CD4-positive, alpha-beta T cell (primary cell): ENCODE measurements around the gene PTPRN2. TPM values are rescaled to one million over a fixed set of nuclear protein-coding genes. Genes with fewer than 3 reads are reported as not detected.

Experiments used
- ATAC-seq: fragments of 200-7000 bp; cut with Tn5 transposase; one replicate; pipeline ENCODE4 v1.10.0; 2022; ENCODE audit warnings: mild to moderate bottlenecking; ENCODE audit not compliant: poor library complexity
- CTCF ChIA-PET: fragments of 350-600 bp; sonication (Branson Sonifier 250); formaldehyde crosslinking; loops from one replicate; lab custom pipeline; 2021; ENCODE audit warnings: antibody characterized with exemption, inconsistent platforms; lab: Charles Lee
- POLR2A ChIA-PET: fragments of 350-600 bp; sonication (Branson Sonifier 250); formaldehyde crosslinking; loops from one replicate; lab custom pipeline; 2021; ENCODE audit warnings: antibody characterized with exemption, inconsistent platforms; lab: Charles Lee
- DNase-seq, 14 experiments: peaks; one replicate each; pipeline ENCODE4 v3.0.0-alpha.2; 2013 to 2020; ENCODE audit warnings: mixed read lengths in 2 of 14
- H3K27ac ChIP-seq, 2 donors: one replicate each; pipeline versions ENCODE4 v1.5.1 to v1.7.0; 2013; ENCODE audit warnings: low read length in 2 of 2, low read depth in 1 of 2, mild to moderate bottlenecking in 1 of 2
- H3K27me3 ChIP-seq, 2 experiments: 1 replicate in 1 of 2; 2 replicates in 1 of 2; pipeline versions ENCODE4 v1.6.1 to v1.7.0; 2013; ENCODE audit warnings: low read length in 2 of 2, control low read depth in 1 of 2, mild to moderate bottlenecking in 1 of 2, moderate library complexity in 1 of 2; ENCODE audit not compliant: insufficient read depth in 2 of 2, control insufficient read depth in 1 of 2
- H3K36me3 ChIP-seq: one replicate; pipeline ENCODE4 v1.6.1; 2013; ENCODE audit warnings: low read length, control low read depth; ENCODE audit not compliant: insufficient read depth
- H3K4me1 ChIP-seq: one replicate; pipeline ENCODE4 v1.6.1; 2013; ENCODE audit warnings: low read length, control low read depth; ENCODE audit not compliant: insufficient read depth
- H3K4me3 ChIP-seq: one replicate; pipeline ENCODE4 v1.5.1; 2013; ENCODE audit warnings: mild to moderate bottlenecking, low read length, moderate library complexity
- H3K9me3 ChIP-seq, 2 experiments: 1 replicate in 1 of 2; 2 replicates in 1 of 2; pipeline versions ENCODE4 v1.6.1 to v1.7.0; 2013; ENCODE audit warnings: low read length in 2 of 2, mild to moderate bottlenecking in 2 of 2, control low read depth in 1 of 2, moderate library complexity in 1 of 2; ENCODE audit not compliant: control insufficient read depth in 1 of 2, insufficient read depth in 1 of 2
- H3K27ac Mint-ChIP-seq: one replicate; pipeline ENCODE4 v1.8.0; 2020; ENCODE audit warnings: mixed read lengths
- H3K27me3 Mint-ChIP-seq: one replicate; pipeline ENCODE4 v1.8.0; 2021; ENCODE audit warnings: mixed read lengths
- H3K36me3 Mint-ChIP-seq: one replicate; pipeline ENCODE4 v1.8.0; 2021; ENCODE audit warnings: low read depth, mixed read lengths
- H3K4me1 Mint-ChIP-seq: one replicate; pipeline ENCODE4 v1.8.0; 2021; ENCODE audit warnings: low read depth, mixed read lengths
- H3K4me3 Mint-ChIP-seq: one replicate; pipeline ENCODE4 v1.8.0; 2020; ENCODE audit warnings: mild to moderate bottlenecking, mixed read lengths
- H3K9me3 Mint-ChIP-seq: one replicate; pipeline ENCODE4 v1.8.0; 2020; ENCODE audit warnings: mixed read lengths
- CTCF ChIP-seq: fragments of 200-600 bp; IDR thresholded peaks from one replicate; pipeline ENCODE4 v1.8.0; 2022; ENCODE audit warnings: antibody characterized with exemption, mild to moderate bottlenecking
- intact Hi-C, 2 experiments: fragments of 100-400 bp; cut with DNase I in 1 of 2; cut with micrococcal nuclease in 1 of 2; formaldehyde crosslinking; loops; one replicate each; pipeline versions ENCODE4 v1.15.1 to v1.9.0; 2023 to 2025; cut with DNase I, micrococcal nuclease
- total RNA-seq, 174 experiments: library from RNA in 2 of 174; stranded (reverse) in 2 of 174; gene quantifications; one replicate each; pipeline ENCODE4 v1.2.3 and lab custom pipeline; 2021 to 2026

PTPRN2 gene
- total RNA-seq, 2 experiments from 2014 or later: 0.34 to 0.44 TPM

GRCh38 chr7:158482480-158482879 is 105.1 kb downstream of the PTPRN2 start:
- no peaks in the 10 kb centered on the region for H3K4me1 ChIP-seq
- no peak overlapping the region for H3K4me3 ChIP-seq
- H3K36me3 Mint-ChIP-seq: no peaks in the 10 kb centered on the region
- H3K27me3 ChIP-seq: no peaks in the 10 kb centered on the region
- no peak for DNase-seq
- H3K4me3 Mint-ChIP-seq: no peak overlapping the region
- no peak for TF ChIP-seq CTCF
- ChIA-PET POLR2A (no interaction called here), CTCF (no interaction called here)
- no peak overlapping the region for H3K27ac Mint-ChIP-seq
- H3K9me3 ChIP-seq: no peaks in the 10 kb centered on the region
- no peaks in the 10 kb centered on the region for H3K36me3 ChIP-seq
- no peaks in the 10 kb centered on the region for H3K9me3 Mint-ChIP-seq
- no peak for ATAC-seq
- intact Hi-C loops: no loop called here
- no peaks in the 10 kb centered on the region for H3K4me1 Mint-ChIP-seq
- H3K27ac ChIP-seq: no peak overlapping the region
- H3K27me3 Mint-ChIP-seq: no peaks in the 10 kb centered on the region

GRCh38 chr7:158479664-158480025 is 108.0 kb downstream of the PTPRN2 start:
- DNase-seq: no peak
- ChIA-PET CTCF (no interaction called here), POLR2A (no interaction called here)

GRCh38 chr7:158479021-158479663 is 108.5 kb downstream of the PTPRN2 start:
- no peaks in the 10 kb centered on the region for H3K4me1 Mint-ChIP-seq
- no peaks in the 10 kb centered on the region for H3K9me3 Mint-ChIP-seq
- H3K36me3 Mint-ChIP-seq: no peaks in the 10 kb centered on the region
- H3K27me3 Mint-ChIP-seq: no peaks in the 10 kb centered on the region
- no peak for ATAC-seq
- no peak overlapping the region for H3K4me3 Mint-ChIP-seq
- H3K36me3 ChIP-seq: no peaks in the 10 kb centered on the region
- no peaks in the 10 kb centered on the region for H3K4me1 ChIP-seq
- peaks cover 0 to 18% of the 10 kb centered on the region in 2 experiments for H3K9me3 ChIP-seq
- TF ChIP-seq CTCF: no peak
- ChIA-PET CTCF (no interaction called here), POLR2A (no interaction called here)
- no peak overlapping the region for H3K27ac ChIP-seq
- H3K27ac Mint-ChIP-seq: no peak overlapping the region
- no peak for DNase-seq
- H3K27me3 ChIP-seq: no peaks in the 10 kb centered on the region
- H3K4me3 ChIP-seq: no peak overlapping the region
- intact Hi-C loops: no loop called here

More at GRCh38 chr7:158479664-158480025, 108.0 kb downstream of the PTPRN2 start:
- ATAC-seq: no peak
- no peak overlapping the region for H3K4me3 ChIP-seq
- no peak for TF ChIP-seq CTCF
- Mint-ChIP-seq H3K27ac (no peak overlapping the region), H3K4me3 (no peak overlapping the region), H3K36me3 (no peaks in the 10 kb centered on the region), H3K27me3 (no peaks in the 10 kb centered on the region), H3K9me3 (no peaks in the 10 kb centered on the region), H3K4me1 (no peaks in the 10 kb centered on the region)
- H3K4me1 ChIP-seq: no peaks in the 10 kb centered on the region
- H3K9me3 ChIP-seq: peaks cover 0 to 14% of the 10 kb centered on the region in 2 experiments
- H3K36me3 ChIP-seq: no peaks in the 10 kb centered on the region
- H3K27ac ChIP-seq: no peak overlapping the region
- intact Hi-C loops: no loop called here
- H3K27me3 ChIP-seq: no peaks in the 10 kb centered on the region
